ENCODE results near the gene SLCO2A1.

DNA sequence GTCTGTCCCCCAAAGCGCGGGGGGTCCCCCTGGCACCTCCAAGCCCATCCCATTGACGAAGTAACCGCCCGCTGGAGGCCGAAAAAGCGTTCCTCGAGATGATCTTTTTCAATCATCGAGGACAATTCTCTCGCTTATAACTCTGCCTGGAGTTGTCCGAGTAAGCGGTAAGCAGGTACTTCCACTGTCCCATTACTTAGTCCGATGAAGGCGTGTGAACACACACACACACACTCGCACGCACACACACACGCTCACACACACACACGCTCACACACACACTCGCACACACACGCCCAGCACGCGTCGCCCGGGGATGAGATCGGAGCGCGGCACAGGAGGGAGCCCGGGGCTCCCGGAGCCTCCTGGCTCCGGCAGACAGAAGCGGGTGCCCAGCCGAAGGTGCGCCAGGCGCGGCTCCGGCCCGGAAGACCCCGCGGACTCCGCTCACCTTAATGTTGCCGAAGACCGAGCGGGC, 430 bp downstream of the SLCO2A1 start:
- TF ChIP-seq, protein P1, sequence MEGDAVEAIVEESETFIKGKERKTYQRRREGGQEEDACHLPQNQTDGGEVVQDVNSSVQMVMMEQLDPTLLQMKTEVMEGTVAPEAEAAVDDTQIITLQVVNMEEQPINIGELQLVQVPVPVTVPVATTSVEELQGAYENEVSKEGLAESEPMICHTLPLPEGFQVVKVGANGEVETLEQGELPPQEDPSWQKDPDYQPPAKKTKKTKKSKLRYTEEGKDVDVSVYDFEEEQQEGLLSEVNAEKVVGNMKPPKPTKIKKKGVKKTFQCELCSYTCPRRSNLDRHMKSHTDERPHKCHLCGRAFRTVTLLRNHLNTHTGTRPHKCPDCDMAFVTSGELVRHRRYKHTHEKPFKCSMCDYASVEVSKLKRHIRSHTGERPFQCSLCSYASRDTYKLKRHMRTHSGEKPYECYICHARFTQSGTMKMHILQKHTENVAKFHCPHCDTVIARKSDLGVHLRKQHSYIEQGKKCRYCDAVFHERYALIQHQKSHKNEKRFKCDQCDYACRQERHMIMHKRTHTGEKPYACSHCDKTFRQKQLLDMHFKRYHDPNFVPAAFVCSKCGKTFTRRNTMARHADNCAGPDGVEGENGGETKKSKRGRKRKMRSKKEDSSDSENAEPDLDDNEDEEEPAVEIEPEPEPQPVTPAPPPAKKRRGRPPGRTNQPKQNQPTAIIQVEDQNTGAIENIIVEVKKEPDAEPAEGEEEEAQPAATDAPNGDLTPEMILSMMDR (conservative IDR thresholded peaks at IDR 0.05 in 1 of 2, IDR thresholded peaks at IDR 0.05 in 1 of 2; ENCODE audit: low read depth in 1 of 2, low read length in 2 of 2) = no peak
- TF ChIP-seq EZH2 (IDR thresholded peaks at IDR 0.05; ENCODE audit: low read length, missing control alignments) = peak; percentile 66

All from fibroblast of lung (primary cell).